HUES64 (cell line): Measurements from ENCODE around the gene DCDC2.
"Not testable (repeated sequence)": the region's sequence is repeated elsewhere in the genome, so short reads cannot be mapped to it uniquely, and the experiment has no call there.

Experiments used
- H3K27ac ChIP-seq: 2 replicates; pipeline ENCODE4 v1.7.0; 2013; ENCODE audit warnings: low read depth, low read length, inconsistent platforms
- H3K27me3 ChIP-seq: 2 replicates; pipeline ENCODE4 v1.6.1; 2013; ENCODE audit warnings: mild to moderate bottlenecking, low read length; ENCODE audit not compliant: insufficient read depth
- H3K36me3 ChIP-seq: 2 replicates; pipeline ENCODE4 v1.6.1; 2013; ENCODE audit warnings: mild to moderate bottlenecking, low read length; ENCODE audit not compliant: insufficient read depth
- H3K4me1 ChIP-seq: 2 replicates; pipeline ENCODE4 v1.6.1; 2013; ENCODE audit warnings: mild to moderate bottlenecking, low read length, moderate library complexity; ENCODE audit not compliant: insufficient read depth
- H3K4me3 ChIP-seq: 2 replicates; pipeline ENCODE4 v1.5.1; 2013; ENCODE audit warnings: mild to moderate bottlenecking, low read length, moderate library complexity
- H3K9ac ChIP-seq: 2 replicates; pipeline ENCODE4 v1.6.1; 2013; ENCODE audit warnings: mild to moderate bottlenecking, low read depth, low read length
- H3K9me3 ChIP-seq: 2 replicates; pipeline ENCODE4 v1.6.1; 2013; ENCODE audit warnings: low read depth, low read length; ENCODE audit not compliant: insufficient read depth
- WGBS: fragments of 150-250, 120-280 bp; methylation state at CpG from one replicate; pipeline ENCODE4 v1.1.7; 2013; ENCODE audit warnings: missing lambda C conversion rate; 5-methylcytosine and 5-hydroxymethylcytosine counted together

Gene DCDC2

GRCh38 chr6:24284006-24284405 lies 73.9 kb downstream of the DCDC2 start:
- Histone ChIP-seq H3K4me1 (peaks cover 4% of the 10 kb centered on the region; the same call in 1 of the 2 replicates), H3K36me3 (no peaks in the 10 kb centered on the region)
- 90% methylated on average over 10 of the region's 10 CpGs for WGBS

DNA sequence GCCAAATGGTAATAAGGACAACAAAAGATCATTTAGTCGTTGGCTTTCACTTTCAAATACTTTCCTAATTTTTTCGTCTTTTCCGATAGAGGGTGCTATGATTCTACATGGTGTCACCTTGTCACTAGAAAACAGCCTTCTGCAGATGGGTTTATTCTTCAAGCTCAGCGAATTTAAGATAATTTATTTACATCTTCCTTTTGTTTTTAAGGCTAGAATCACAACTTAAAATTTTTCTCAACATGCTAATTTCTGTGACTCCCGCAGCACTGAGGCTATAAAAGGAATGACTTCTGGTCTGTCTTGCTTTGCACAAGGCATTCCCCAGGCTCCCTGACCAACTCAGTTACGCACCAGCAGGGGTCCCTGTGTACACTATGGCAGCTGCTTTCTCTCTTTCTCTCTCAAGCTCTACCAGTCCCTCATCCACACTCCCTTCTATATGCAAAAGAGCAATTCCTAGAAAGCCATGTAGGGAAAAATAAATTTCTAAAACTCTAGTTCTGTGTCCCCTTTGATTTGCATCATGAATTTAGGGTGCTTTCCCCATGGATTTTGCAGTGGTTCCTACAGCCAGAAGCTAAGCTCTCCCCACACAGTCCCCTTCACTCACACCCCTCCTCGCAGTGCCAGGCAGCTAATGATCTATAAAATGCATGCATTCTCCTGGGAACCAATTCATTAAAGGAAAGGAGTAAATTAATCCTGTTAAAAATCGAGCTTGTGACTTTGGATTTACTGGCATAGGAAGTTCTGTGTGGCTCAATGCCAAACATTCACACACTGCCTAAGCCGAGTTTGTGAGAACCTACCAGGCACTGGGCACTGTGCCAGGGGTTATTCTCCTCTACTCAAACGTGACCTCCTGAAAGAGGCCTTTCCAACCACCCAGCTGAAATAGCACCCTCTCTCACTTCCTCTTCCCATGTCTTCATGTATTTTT lies 74.5 kb downstream of the DCDC2 start:
- 38% methylated on average over 10 of the region's 10 CpGs for WGBS
- Histone ChIP-seq H3K4me3 (peak overlapping the region; percentile 32), H3K9me3 (no peaks in the 10 kb centered on the region), H3K27me3 (no peaks in the 10 kb centered on the region), H3K4me1 (peaks cover 4% of the 10 kb centered on the region; the same call in 1 of the 2 replicates), H3K36me3 (no peaks in the 10 kb centered on the region), H3K27ac (no peak overlapping the region), H3K9ac (no peak overlapping the region)

More at GRCh38 chr6:24284006-24284405, 73.9 kb downstream of the DCDC2 start:
- no peak overlapping the region for H3K9ac ChIP-seq
- H3K27ac ChIP-seq = no peak overlapping the region
- no peaks in the 10 kb centered on the region for H3K9me3 ChIP-seq
- no peaks in the 10 kb centered on the region for H3K27me3 ChIP-seq
- H3K4me3 ChIP-seq = no peak overlapping the region

DNA sequence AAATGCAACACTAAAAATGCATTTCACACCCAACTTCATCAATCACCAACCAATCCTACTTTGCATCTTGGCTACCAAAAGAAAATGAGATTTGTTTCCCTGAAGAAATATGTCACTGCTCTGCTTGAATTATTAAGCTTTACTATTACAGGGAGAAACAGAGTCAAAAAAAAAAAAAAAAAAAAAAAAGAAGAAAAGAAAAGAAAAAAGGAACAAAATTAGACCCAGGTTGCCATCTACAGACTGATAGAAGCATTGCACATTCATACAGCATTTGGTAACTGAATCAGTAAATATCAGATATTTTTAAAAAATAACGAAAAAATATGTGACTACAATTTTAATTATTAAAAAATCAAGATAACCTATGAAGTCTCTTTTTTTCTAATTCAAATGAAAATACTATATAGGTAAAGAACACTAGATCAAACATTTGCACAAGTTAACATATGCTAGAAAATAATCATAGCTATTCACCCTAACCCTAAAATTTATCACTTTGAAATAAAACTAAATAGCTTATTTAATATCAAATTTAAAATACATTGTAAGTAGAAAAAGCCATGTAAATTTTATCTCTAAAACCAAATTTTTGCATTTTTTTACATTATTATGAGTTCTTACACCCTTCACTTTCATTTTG lies 83.3 kb downstream of the DCDC2 start:
- Histone ChIP-seq H3K9ac (no peak overlapping the region), H3K9me3 (no peaks in the 10 kb centered on the region), H3K27me3 (no peaks in the 10 kb centered on the region), H3K36me3 (no peaks in the 10 kb centered on the region), H3K4me3 (no peak overlapping the region), H3K27ac (no peak overlapping the region), H3K4me1 (peaks cover 4% of the 10 kb centered on the region)
- no CpG with 5 or more reads among the region's 1 CpG for WGBS

- Histone ChIP-seq H3K9ac (no peak overlapping the region), H3K4me3 (no peak overlapping the region), H3K27me3 (no peaks in the 10 kb centered on the region), H3K9me3 (no peaks in the 10 kb centered on the region), H3K27ac (no peak overlapping the region), H3K4me1 (peaks cover 4% of the 10 kb centered on the region), H3K36me3 (no peaks in the 10 kb centered on the region)
- WGBS = 79% methylated on average over 7 of the region's 7 CpGs
These were observed 84.6 kb downstream of the DCDC2 start for GRCh38 chr6:24273096-24273870.

DNA sequence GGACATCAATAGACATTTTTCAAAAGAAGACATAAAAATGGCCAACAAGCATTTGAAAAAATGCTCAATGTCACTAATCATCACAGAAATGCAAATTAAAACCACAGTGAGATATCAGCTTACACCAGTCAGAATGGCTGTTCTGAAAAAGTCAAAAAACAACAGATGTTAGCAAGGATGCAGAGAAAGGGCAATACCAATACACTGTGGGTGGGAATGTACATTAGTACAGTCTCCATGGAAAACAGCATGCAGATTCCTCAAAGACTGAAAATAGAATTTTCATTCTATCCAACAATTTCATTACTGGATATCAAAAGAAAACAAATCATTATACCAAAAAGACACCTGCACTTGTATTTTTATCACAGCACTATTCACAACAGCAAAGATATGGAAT lies 85.3 kb downstream of the DCDC2 start:
- H3K9ac ChIP-seq = no peak overlapping the region
- H3K36me3 ChIP-seq = no peaks in the 10 kb centered on the region
- peaks cover 4% of the 10 kb centered on the region for H3K4me1 ChIP-seq
- H3K9me3 ChIP-seq = no peaks in the 10 kb centered on the region
- H3K27ac ChIP-seq = no peak overlapping the region
- H3K4me3 ChIP-seq = no peak overlapping the region
- H3K27me3 ChIP-seq = no peaks in the 10 kb centered on the region

GRCh38 chr6:24272148-24272547 lies 85.7 kb downstream of the DCDC2 start:
- no peak overlapping the region for H3K4me3 ChIP-seq
- peaks cover 4% of the 10 kb centered on the region for H3K4me1 ChIP-seq
- no peaks in the 10 kb centered on the region for H3K36me3 ChIP-seq
- H3K27me3 ChIP-seq = no peaks in the 10 kb centered on the region
- H3K9me3 ChIP-seq = no peaks in the 10 kb centered on the region
- no peak overlapping the region for H3K27ac ChIP-seq
- no CpG with 5 or more reads among the region's 1 CpG for WGBS
- no peak overlapping the region for H3K9ac ChIP-seq

GRCh38 chr6:24270011-24270410 lies 87.8 kb downstream of the DCDC2 start:
- Histone ChIP-seq H3K4me3 (no peak overlapping the region), H3K27me3 (no peaks in the 10 kb centered on the region), H3K9me3 (no peaks in the 10 kb centered on the region), H3K27ac (no peak overlapping the region), H3K4me1 (peaks cover 4% of the 10 kb centered on the region), H3K36me3 (no peaks in the 10 kb centered on the region), H3K9ac (no peak overlapping the region)
- 78% methylated on average over 1 of the region's 1 CpG for WGBS

DNA sequence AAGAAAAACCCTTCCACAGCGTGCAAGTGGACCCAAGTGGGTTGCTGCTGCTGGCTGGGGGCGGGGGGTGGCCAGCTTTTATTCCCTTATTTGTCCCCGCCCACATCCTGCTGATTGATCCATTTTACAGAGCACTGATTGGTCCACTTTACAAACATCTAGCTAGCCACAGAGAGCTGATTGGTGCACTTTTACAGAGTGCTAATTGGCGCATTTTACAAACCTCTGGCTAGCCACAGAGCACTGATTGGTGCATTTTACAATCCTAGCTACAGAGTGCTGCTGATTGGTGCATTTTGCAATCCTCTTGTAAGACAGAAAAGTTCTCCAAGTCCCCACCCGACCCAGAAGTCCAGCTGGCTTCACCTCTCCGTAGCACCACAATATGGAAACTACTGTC lies 99.6 kb downstream of the DCDC2 start:
- H3K4me3 ChIP-seq, H3K27me3 ChIP-seq, H3K36me3 ChIP-seq, H3K27ac ChIP-seq, H3K9ac ChIP-seq: not testable (repeated sequence)
- Histone ChIP-seq H3K4me1 (peaks cover 16% of the 10 kb centered on the region), H3K9me3 (peaks cover 11% of the 10 kb centered on the region; the same call in 1 of the 2 replicates)
- WGBS = 96% methylated on average over 6 of the region's 6 CpGs

GRCh38 chr6:24257282-24257681 lies 100.6 kb downstream of the DCDC2 start:
- no peaks in the 10 kb centered on the region for H3K36me3 ChIP-seq
- H3K27me3 ChIP-seq = no peaks in the 10 kb centered on the region
- peaks cover 20% of the 10 kb centered on the region for H3K4me1 ChIP-seq
- WGBS = 91% methylated on average over 4 of the region's 4 CpGs
- H3K9ac ChIP-seq = no peak overlapping the region
- H3K9me3 ChIP-seq = peaks cover 12% of the 10 kb centered on the region
- no peak overlapping the region for H3K4me3 ChIP-seq
- H3K27ac ChIP-seq = no peak overlapping the region

DNA sequence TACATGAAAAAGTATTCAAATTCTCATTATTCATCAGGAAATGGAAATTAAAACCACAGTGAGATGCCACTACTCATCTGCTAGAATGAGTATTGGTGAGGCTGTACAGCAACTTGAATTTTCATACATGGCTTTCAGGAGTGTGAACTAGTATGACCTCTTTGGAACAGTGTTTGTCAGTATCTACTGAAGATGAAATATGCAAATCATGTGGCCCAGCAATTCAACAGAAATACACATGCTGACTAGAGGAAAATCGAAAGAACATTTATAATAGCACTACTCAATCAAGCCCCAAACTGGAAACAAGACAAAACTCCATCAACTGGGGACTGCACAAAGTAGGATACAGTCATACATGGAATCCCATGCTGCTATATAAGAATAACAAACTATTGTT lies 102.2 kb downstream of the DCDC2 start:
- WGBS = 89% methylated on average over 1 of the region's 1 CpG
- no peak overlapping the region for H3K9ac ChIP-seq
- peaks cover 12% of the 10 kb centered on the region for H3K9me3 ChIP-seq
- no peaks in the 10 kb centered on the region for H3K27me3 ChIP-seq
- no peaks in the 10 kb centered on the region for H3K36me3 ChIP-seq
- H3K4me3 ChIP-seq = no peak overlapping the region
- peaks cover 23% of the 10 kb centered on the region for H3K4me1 ChIP-seq
- H3K27ac ChIP-seq = no peak overlapping the region

DNA sequence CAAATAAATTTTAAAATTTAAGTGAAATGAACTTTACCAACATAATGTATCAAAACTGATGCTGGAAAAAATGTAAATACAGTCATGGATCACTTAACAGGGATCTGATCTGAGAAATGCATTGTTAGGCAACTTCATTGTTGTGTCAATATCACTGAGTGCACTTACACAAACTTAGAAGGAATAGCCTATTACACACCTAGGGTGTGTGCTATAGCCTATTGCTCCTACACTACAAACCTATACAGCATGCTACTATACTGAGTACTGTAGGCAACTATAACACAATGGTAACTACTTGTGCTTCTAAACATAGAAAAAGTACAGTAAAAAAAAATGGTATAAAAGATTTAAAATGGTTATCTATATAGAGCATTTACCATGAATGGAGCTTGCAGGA lies 104.5 kb downstream of the DCDC2 start:
- peaks cover 36% of the 10 kb centered on the region for H3K4me1 ChIP-seq
- H3K4me3 ChIP-seq = no peak overlapping the region
- H3K36me3 ChIP-seq = no peaks in the 10 kb centered on the region

More for the DNA sequence above, 104.5 kb downstream of the DCDC2 start:
- Histone ChIP-seq H3K27ac (no peak overlapping the region), H3K9ac (no peak overlapping the region), H3K9me3 (peaks cover 10% of the 10 kb centered on the region), H3K27me3 (no peaks in the 10 kb centered on the region)
